Gastrocnemius medialis (tissue), 4 donors: Measurements from ENCODE around the gene POU3F1.

Experiments
- POLR2A ChIP-seq, 2 donors: fragments of 450-650 bp; IDR thresholded peaks; one replicate each; pipeline ENCODE4 v1.6.1; 2017; ENCODE audit warnings: antibody characterized with exemption in 2 of 2, mild to moderate bottlenecking in 2 of 2, moderate library complexity in 2 of 2
- TF ChIP-seq, protein P1 (sequence below), 5 experiments: fragments of 450-650 bp in 3 of 5; fragments of 200-600 bp in 2 of 5; sonication (generic) in 2 of 5; IDR thresholded peaks in 4 of 5; conservative IDR thresholded peaks in 1 of 5; 1 replicate in 4 of 5; 2 replicates in 1 of 5; pipeline ENCODE4 v1.5.1; 2016 to 2019; ENCODE audit warnings: antibody characterized with exemption in 5 of 5, mild to moderate bottlenecking in 3 of 5, moderate library complexity in 3 of 5

DNA sequence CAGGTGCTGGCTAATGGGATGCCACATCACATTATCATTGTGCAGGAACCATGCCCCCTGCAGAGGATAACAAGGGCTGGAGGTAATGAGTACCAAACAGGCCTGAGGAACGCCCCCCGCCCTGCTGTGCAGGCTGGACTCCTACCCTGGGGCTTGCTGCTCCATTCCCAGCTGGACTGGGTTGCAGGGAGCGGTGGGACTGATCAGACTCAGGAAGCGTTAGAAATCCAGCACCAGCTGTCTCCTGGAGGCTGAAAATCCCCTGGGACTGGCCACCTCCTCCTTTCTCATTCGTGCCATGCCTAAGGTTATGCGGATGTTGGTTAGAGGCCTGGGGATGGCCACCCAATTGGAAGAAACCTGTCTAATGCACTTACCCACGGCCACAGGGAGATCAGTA, 36.9 kb upstream of the POU3F1 start:
- TF ChIP-seq, protein P1, sequence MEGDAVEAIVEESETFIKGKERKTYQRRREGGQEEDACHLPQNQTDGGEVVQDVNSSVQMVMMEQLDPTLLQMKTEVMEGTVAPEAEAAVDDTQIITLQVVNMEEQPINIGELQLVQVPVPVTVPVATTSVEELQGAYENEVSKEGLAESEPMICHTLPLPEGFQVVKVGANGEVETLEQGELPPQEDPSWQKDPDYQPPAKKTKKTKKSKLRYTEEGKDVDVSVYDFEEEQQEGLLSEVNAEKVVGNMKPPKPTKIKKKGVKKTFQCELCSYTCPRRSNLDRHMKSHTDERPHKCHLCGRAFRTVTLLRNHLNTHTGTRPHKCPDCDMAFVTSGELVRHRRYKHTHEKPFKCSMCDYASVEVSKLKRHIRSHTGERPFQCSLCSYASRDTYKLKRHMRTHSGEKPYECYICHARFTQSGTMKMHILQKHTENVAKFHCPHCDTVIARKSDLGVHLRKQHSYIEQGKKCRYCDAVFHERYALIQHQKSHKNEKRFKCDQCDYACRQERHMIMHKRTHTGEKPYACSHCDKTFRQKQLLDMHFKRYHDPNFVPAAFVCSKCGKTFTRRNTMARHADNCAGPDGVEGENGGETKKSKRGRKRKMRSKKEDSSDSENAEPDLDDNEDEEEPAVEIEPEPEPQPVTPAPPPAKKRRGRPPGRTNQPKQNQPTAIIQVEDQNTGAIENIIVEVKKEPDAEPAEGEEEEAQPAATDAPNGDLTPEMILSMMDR (IDR thresholded peaks at IDR 0.05 in 4 of 5, conservative IDR thresholded peaks at IDR 0.05 in 1 of 5) = no peak
- no peak for TF ChIP-seq POLR2A (IDR thresholded peaks at IDR 0.05)
